ENCODE measurements around the gene HOXC6. TPM values are rescaled to one million over a fixed set of nuclear protein-coding genes. Genes with fewer than 3 reads are reported as not detected.

Gene HOXC6
- polyA plus RNA-seq, 3 donors from 2014 or later = not detected

- Mint-ChIP-seq H3K27ac (peak overlapping the region; percentile 83 to 93 (median 88)), H3K4me1 (peaks cover 46 to 51% of the 10 kb centered on the region in 2 donors), H3K4me3 (peak overlapping the region; percentile 82 to 91 (median 85)), H3K9me3 (peaks cover 0 to 5% (median 0%) of the 10 kb centered on the region in 6 donors), H3K27me3 (ENCODE audit: low read depth in 3 of 3) (peaks cover 29 to 47% (median 32%) of the 10 kb centered on the region in 3 donors), H3K36me3 (peaks cover 0 to 4% (median under 1%) of the 10 kb centered on the region in 3 donors)
- DNase-seq = peak; percentile 61 to 71 (median 62)
These were observed 24.9 kb downstream of the HOXC6 start for GRCh38 chr12:54053003-54053750.

- peaks cover 26 to 43% (median 31%) of the 10 kb centered on the region in 3 donors for H3K27me3 Mint-ChIP-seq (ENCODE audit: low read depth in 3 of 3)
- H3K9me3 Mint-ChIP-seq = peaks cover 0 to 2% (median 0%) of the 10 kb centered on the region in 6 donors
- peak within 1 kb of the TSS; percentile 84 to 91 (median 85) for H3K4me3 Mint-ChIP-seq
- H3K27ac Mint-ChIP-seq = peak within 1 kb of the TSS; percentile 83 to 93 (median 88)
- peaks cover 5 to 9% (median 7%) of the 10 kb centered on the region in 3 donors for H3K36me3 Mint-ChIP-seq
- DNase-seq = peak in 2 of 3 donors; percentile 34 to 39
- H3K4me1 Mint-ChIP-seq = peaks cover 46 to 51% of the 10 kb centered on the region in 2 donors
These were observed 25.8 kb downstream of the HOXC6 start, which contains the start of gene HOXC4 for GRCh38 chr12:54053751-54054741. Gene HOXC4, plus strand, starts transcription at chr12:54053835. Its CDS starts 88 bp downstream, at chr12:54053923.

GRCh38 chr12:54054742-54055194 lies 26.5 kb downstream of the HOXC6 start:
- Mint-ChIP-seq H3K9me3 (peaks cover 0 to 2% (median 0%) of the 10 kb centered on the region in 6 donors), H3K27me3 (ENCODE audit: low read depth in 3 of 3) (peaks cover 23 to 40% (median 30%) of the 10 kb centered on the region in 3 donors), H3K27ac (peak overlapping the region in 2 of 6 donors; percentile 65), H3K4me3 (peak overlapping the region in 4 of 5 donors; percentile 74 to 91 (median 84)), H3K4me1 (peaks cover 45 to 49% of the 10 kb centered on the region in 2 donors), H3K36me3 (peaks cover 3 to 13% (median 5%) of the 10 kb centered on the region in 3 donors)
- no peak for DNase-seq

GRCh38 chr12:54055552-54055951 lies 27.3 kb downstream of the HOXC6 start:
- Mint-ChIP-seq H3K27ac (no peak overlapping the region), H3K4me1 (peaks cover 38 to 41% of the 10 kb centered on the region in 2 donors), H3K9me3 (peaks cover 0 to 2% (median 0%) of the 10 kb centered on the region in 6 donors), H3K4me3 (no peak overlapping the region), H3K36me3 (peaks cover 3 to 13% (median 5%) of the 10 kb centered on the region in 3 donors), H3K27me3 (ENCODE audit: low read depth in 3 of 3) (peaks cover 21 to 35% (median 25%) of the 10 kb centered on the region in 3 donors)
- no peak for DNase-seq

- DNase-seq = no peak
- peak overlapping the region in 2 of 5 donors; percentile 0 to 3 for H3K4me3 Mint-ChIP-seq
- H3K27ac Mint-ChIP-seq = peak overlapping the region in 1 of 6 donors; percentile 19
- peaks cover 3 to 13% (median 5%) of the 10 kb centered on the region in 3 donors for H3K36me3 Mint-ChIP-seq
- peaks cover 34 to 35% of the 10 kb centered on the region in 2 donors for H3K4me1 Mint-ChIP-seq
- H3K27me3 Mint-ChIP-seq (ENCODE audit: low read depth in 3 of 3) = peaks cover 19 to 32% (median 20%) of the 10 kb centered on the region in 3 donors
- H3K9me3 Mint-ChIP-seq = peaks cover 0 to 1% (median 0%) of the 10 kb centered on the region in 6 donors
These were observed 27.9 kb downstream of the HOXC6 start for GRCh38 chr12:54056110-54056509.

GRCh38 chr12:54058128-54058768 lies 30.0 kb downstream of the HOXC6 start:
- H3K36me3 Mint-ChIP-seq = peaks cover 7 to 13% (median 11%) of the 10 kb centered on the region in 3 donors
- no peak overlapping the region for H3K4me3 Mint-ChIP-seq
- no peak for DNase-seq
- peaks cover 18 to 23% (median 20%) of the 10 kb centered on the region in 3 donors for H3K27me3 Mint-ChIP-seq (ENCODE audit: low read depth in 3 of 3)
- H3K27ac Mint-ChIP-seq = no peak overlapping the region
- no peaks in the 10 kb centered on the region for H3K9me3 Mint-ChIP-seq
- H3K4me1 Mint-ChIP-seq = peaks cover 14% of the 10 kb centered on the region in 2 donors

- peaks cover 2 to 4% of the 10 kb centered on the region in 2 donors for H3K4me1 Mint-ChIP-seq
- no peak overlapping the region for H3K4me3 Mint-ChIP-seq
- H3K27me3 Mint-ChIP-seq (ENCODE audit: low read depth in 3 of 3) = peaks cover 16 to 26% (median 19%) of the 10 kb centered on the region in 3 donors
- H3K9me3 Mint-ChIP-seq = no peaks in the 10 kb centered on the region
- H3K27ac Mint-ChIP-seq = peak overlapping the region in 1 of 6 donors; percentile 18
- H3K36me3 Mint-ChIP-seq = peaks cover 7 to 13% (median 12%) of the 10 kb centered on the region in 3 donors
- DNase-seq = no peak
These were observed 31.4 kb downstream of the HOXC6 start for GRCh38 chr12:54059668-54060067.

- H3K27ac Mint-ChIP-seq = no peak overlapping the region
- no peaks in the 10 kb centered on the region for H3K9me3 Mint-ChIP-seq
- H3K36me3 Mint-ChIP-seq = peaks cover 7 to 13% (median 12%) of the 10 kb centered on the region in 3 donors
- H3K4me1 Mint-ChIP-seq = peaks cover 0 to 1% of the 10 kb centered on the region in 2 donors
- no peak overlapping the region for H3K4me3 Mint-ChIP-seq
- DNase-seq = no peak
- H3K27me3 Mint-ChIP-seq (ENCODE audit: low read depth in 3 of 3) = peaks cover 13 to 24% (median 19%) of the 10 kb centered on the region in 3 donors
These were observed 32.1 kb downstream of the HOXC6 start for GRCh38 chr12:54060174-54060974.

- H3K27ac Mint-ChIP-seq = no peak overlapping the region
- H3K4me3 Mint-ChIP-seq = no peak overlapping the region
- no peaks in the 10 kb centered on the region for H3K9me3 Mint-ChIP-seq
- DNase-seq = no peak
- peaks cover 7 to 13% (median 12%) of the 10 kb centered on the region in 3 donors for H3K36me3 Mint-ChIP-seq
- peaks cover 13 to 25% (median 22%) of the 10 kb centered on the region in 3 donors for H3K27me3 Mint-ChIP-seq (ENCODE audit: low read depth in 3 of 3)
- no peaks in the 10 kb centered on the region for H3K4me1 Mint-ChIP-seq
These were observed 32.9 kb downstream of the HOXC6 start for GRCh38 chr12:54060975-54061778.

- no peak for DNase-seq
- peaks cover 8 to 19% (median 15%) of the 10 kb centered on the region in 3 donors for H3K27me3 Mint-ChIP-seq (ENCODE audit: low read depth in 3 of 3)
- H3K9me3 Mint-ChIP-seq = no peaks in the 10 kb centered on the region
- no peaks in the 10 kb centered on the region for H3K4me1 Mint-ChIP-seq
- no peak overlapping the region for H3K27ac Mint-ChIP-seq
- peaks cover 0 to 7% (median 4%) of the 10 kb centered on the region in 3 donors for H3K36me3 Mint-ChIP-seq
- H3K4me3 Mint-ChIP-seq = no peak overlapping the region
These were observed 37.4 kb downstream of the HOXC6 start for GRCh38 chr12:54065677-54066076.

GRCh38 chr12:54066408-54066807 lies 38.2 kb downstream of the HOXC6 start:
- Mint-ChIP-seq H3K9me3 (no peaks in the 10 kb centered on the region), H3K4me3 (no peak overlapping the region), H3K27ac (no peak overlapping the region), H3K27me3 (ENCODE audit: low read depth in 3 of 3) (peaks cover 9 to 19% (median 15%) of the 10 kb centered on the region in 3 donors), H3K4me1 (no peaks in the 10 kb centered on the region), H3K36me3 (peaks cover 0 to 7% (median 4%) of the 10 kb centered on the region in 3 donors)
- DNase-seq = no peak
